GM13977 (cell line): ENCODE data around the gene MRE11.

Source experiments
- DNase-seq: peaks from one replicate; pipeline ENCODE4 v3.0.0; 2012; ENCODE audit warnings: low spot score
- in situ Hi-C: fragments of 300-500 bp; cut with MboI; formaldehyde crosslinking; loops from one replicate; pipeline ENCODE4 v1.12.0; 2022; ENCODE audit warnings: low sequenced_read_pairs, low pct_unique_long_range_greater_than_20kb, mixed read lengths, inconsistent platforms; ENCODE audit not compliant: unreplicated experiment
- TF ChIP-seq, protein P1 (sequence below): IDR thresholded peaks from 2 replicates; pipeline ENCODE4 v1.5.1; 2012; ENCODE audit warnings: mild to moderate bottlenecking, control low read depth; ENCODE audit not compliant: insufficient read depth; ENCODE audit errors: extremely low read depth, missing control alignments

Gene MRE11

DNA sequence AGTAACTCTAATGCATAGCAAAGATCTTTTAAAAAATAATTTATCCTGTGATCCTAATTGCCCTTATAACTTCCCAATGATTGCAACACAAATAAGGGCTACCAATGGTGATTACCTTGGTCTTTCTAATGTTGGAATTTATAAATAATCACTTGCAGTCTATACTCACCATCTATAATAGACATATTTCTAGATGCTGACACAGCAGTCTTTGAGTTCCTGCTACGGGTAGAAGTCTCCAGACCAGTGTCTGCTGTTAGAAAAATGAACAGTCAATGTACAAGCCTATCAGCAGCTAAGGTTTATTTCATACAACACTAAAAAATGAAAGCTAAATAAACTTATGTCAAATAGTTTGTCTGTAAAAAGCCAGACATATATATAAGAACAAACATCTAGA is 48.0 kb downstream of the MRE11 start:
- in situ Hi-C loops: no loop called here
- no peak for DNase-seq
- TF ChIP-seq, protein P1, sequence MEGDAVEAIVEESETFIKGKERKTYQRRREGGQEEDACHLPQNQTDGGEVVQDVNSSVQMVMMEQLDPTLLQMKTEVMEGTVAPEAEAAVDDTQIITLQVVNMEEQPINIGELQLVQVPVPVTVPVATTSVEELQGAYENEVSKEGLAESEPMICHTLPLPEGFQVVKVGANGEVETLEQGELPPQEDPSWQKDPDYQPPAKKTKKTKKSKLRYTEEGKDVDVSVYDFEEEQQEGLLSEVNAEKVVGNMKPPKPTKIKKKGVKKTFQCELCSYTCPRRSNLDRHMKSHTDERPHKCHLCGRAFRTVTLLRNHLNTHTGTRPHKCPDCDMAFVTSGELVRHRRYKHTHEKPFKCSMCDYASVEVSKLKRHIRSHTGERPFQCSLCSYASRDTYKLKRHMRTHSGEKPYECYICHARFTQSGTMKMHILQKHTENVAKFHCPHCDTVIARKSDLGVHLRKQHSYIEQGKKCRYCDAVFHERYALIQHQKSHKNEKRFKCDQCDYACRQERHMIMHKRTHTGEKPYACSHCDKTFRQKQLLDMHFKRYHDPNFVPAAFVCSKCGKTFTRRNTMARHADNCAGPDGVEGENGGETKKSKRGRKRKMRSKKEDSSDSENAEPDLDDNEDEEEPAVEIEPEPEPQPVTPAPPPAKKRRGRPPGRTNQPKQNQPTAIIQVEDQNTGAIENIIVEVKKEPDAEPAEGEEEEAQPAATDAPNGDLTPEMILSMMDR: no peak

DNA sequence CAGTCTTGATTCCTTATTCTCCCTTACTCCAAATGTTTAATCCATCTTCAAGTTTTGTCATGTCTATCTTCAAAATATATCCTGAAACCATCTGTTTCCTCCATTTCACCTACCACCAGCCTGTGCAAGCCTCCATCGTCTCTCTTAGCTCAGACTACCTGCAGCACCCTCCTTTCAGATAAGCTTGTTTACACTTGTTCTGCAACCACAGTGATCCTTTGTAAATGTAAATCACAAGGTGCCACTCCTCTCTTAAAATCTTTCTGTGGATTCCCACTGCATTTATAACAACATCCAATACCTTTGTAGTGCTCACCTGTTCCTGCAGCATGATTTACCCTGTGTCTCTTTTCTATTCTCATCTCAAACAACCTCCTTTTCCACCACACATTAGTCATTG is 60.6 kb downstream of the MRE11 start:
- no peak for DNase-seq
- in situ Hi-C loops: no loop called here
- TF ChIP-seq, protein P1: no peak

DNA sequence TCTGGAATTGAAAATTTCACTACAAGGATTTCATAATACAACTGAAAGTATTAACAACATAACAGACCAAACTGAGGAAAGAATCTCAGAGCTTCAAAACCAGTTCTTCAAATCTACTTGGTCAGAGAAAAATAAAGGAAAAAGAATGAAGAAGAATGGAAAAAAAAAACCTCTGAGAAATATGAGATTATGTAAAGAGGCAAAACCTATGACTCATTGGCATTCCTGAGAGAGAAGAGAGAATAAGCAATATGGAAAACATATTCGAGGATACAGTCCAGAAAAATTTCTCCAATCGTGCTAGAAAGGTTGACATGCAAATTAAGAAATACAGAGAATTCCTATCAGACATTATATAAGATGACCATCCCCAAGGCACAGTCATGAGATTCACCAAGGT is 69.0 kb downstream of the MRE11 start:
- no peak for DNase-seq
- TF ChIP-seq, protein P1: no peak
- in situ Hi-C loops: no loop called here

DNA sequence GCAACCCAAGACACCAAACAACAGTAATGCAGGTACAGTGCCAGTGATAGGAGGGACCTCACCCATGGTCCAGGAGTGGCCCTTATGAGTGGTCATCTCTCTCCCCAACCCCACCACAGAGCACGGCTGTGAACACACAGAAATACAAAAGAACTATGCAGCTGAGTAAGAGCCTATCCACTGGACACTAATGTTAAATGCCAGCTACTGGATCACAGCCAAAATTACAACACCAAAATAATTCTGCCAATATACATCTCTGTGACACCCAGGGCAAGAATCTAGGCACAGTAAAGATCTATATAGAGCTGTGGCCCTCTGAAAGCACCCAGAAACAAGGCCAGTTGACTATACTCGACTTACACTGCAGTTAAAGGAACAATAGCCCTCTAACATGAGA is 69.6 kb downstream of the MRE11 start:
- in situ Hi-C loops: no loop called here
- TF ChIP-seq, protein P1: no peak
- DNase-seq: no peak

DNA sequence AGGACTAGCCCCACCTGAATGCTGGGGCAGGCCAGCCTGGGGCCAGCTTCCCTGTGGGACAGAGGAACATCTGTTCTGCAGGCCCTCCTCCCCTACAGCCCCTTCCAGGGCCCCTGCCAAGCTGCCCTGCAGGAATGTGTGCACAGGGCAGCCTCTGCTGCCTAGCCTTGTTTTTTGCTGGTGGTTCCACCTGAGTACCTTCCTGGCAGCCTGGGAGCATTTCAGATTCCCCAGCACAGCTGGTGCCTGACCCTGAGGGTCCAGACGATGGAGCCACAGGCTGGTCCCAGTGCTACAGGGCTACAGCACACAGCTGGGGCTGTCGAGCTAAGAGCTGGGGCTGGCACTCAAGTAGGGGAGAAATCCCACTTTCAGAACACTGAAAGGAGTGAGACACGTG is 70.1 kb downstream of the MRE11 start:
- no peak for DNase-seq
- in situ Hi-C loops: no loop called here
- TF ChIP-seq, protein P1: no peak

DNA sequence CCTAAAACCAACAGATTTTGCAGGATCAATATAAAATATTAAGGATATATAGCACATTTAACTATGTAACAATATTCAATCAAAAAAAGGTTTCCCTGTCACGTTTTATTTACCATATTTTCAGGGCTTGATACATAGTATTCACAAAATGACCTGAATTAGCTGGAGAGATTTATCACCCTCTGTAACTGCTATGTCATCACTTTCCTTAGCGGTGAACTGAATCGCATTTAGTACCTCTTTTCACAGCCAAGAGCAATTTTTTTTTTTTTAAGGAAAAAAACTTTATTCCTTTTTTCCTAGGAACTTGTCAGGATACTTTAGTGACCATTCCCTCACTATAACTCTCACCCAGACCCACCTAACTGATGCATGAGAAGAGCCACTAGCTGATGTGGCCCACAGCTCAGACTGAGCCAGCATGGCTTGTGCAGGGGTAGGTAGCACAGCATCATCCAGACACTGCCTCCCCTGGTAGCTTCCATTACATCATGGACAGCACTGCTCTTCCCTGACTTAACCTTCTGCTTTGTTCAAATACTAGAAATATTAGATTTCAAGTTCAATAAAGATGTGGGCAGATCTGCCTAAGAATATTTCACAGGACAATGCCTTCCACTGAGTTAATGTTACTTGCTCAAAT is 75.4 kb downstream of the MRE11 start:
- DNase-seq: no peak
- TF ChIP-seq, protein P1: no peak
- in situ Hi-C loops: no loop called here
